GM18907 (cell line): ENCODE measurements around the gene TPK1.
A peak's percentile ranks its signal among the peaks of the same experiment; 100 is the strongest.

Experiments
- ATAC-seq: cut with Tn5 transposase; IDR thresholded peaks from one replicate; pipeline ENCODE4 v1.9.1; 2021; ENCODE audit warnings: mild to moderate bottlenecking, moderate library complexity; ENCODE audit not compliant: unreplicated experiment

TPK1 gene

GRCh38 chr7:144534655-144535395 lies 301.0 kb downstream of the TPK1 start:
- no peak for ATAC-seq

GRCh38 chr7:144534196-144534595 lies 301.7 kb downstream of the TPK1 start:
- no peak for ATAC-seq

GRCh38 chr7:144531181-144531580 lies 304.7 kb downstream of the TPK1 start:
- no peak for ATAC-seq

GRCh38 chr7:144529269-144529926 lies 306.5 kb downstream of the TPK1 start:
- ATAC-seq = peak; percentile 99

GRCh38 chr7:144528536-144529045 lies 307.3 kb downstream of the TPK1 start:
- no peak for ATAC-seq

- ATAC-seq = no peak
Measured at GRCh38 chr7:144527051-144527471, 308.8 kb downstream of the TPK1 start.

GRCh38 chr7:144525956-144526355 lies 309.9 kb downstream of the TPK1 start:
- no peak for ATAC-seq

GRCh38 chr7:144524271-144524670 lies 311.6 kb downstream of the TPK1 start:
- ATAC-seq = no peak

- ATAC-seq = no peak
Measured at GRCh38 chr7:144523621-144524020, 312.2 kb downstream of the TPK1 start.

GRCh38 chr7:144519925-144520324 lies 315.9 kb downstream of the TPK1 start:
- ATAC-seq = no peak

GRCh38 chr7:144518360-144518759 lies 317.5 kb downstream of the TPK1 start:
- no peak for ATAC-seq

GRCh38 chr7:144517749-144518148 lies 318.1 kb downstream of the TPK1 start:
- ATAC-seq = no peak

GRCh38 chr7:144516729-144517525 lies 318.9 kb downstream of the TPK1 start:
- no peak for ATAC-seq

GRCh38 chr7:144513334-144513733 lies 322.5 kb downstream of the TPK1 start:
- ATAC-seq = peak; percentile 63

- ATAC-seq = no peak
Measured at GRCh38 chr7:144510621-144511020, 325.2 kb downstream of the TPK1 start.

GRCh38 chr7:144508702-144509101 lies 327.2 kb downstream of the TPK1 start:
- ATAC-seq = peak; percentile 74

- no peak for ATAC-seq
Measured at GRCh38 chr7:144503215-144503614, 332.6 kb downstream of the TPK1 start.

- ATAC-seq = no peak
Measured at GRCh38 chr7:144500225-144500624, 335.6 kb downstream of the TPK1 start.

- ATAC-seq = no peak
Measured at GRCh38 chr7:144497282-144497681, 338.6 kb downstream of the TPK1 start.

- ATAC-seq = no peak
Measured at GRCh38 chr7:144494355-144494754, 341.5 kb downstream of the TPK1 start.

GRCh38 chr7:144489504-144489903 lies 346.3 kb downstream of the TPK1 start:
- no peak for ATAC-seq
